ENCODE measurements around the gene EHHADH. TPM values are rescaled to one million over a fixed set of nuclear protein-coding genes. Genes with fewer than 3 reads are reported as not detected.

Gene EHHADH
- total RNA-seq, 1 experiment from 2014 or later = 10.7 TPM

- TF ChIP-seq ELF1 (IDR thresholded peaks at IDR 0.05; ENCODE audit: borderline replicate concordance, low read depth) = no peak
- no peak for TF ChIP-seq CBX3 (IDR thresholded peaks at IDR 0.05; ENCODE audit: low read depth)
- no peak for TF ChIP-seq JUND (IDR thresholded peaks at IDR 0.05)
- TF ChIP-seq ZNF274 (IDR thresholded peaks at IDR 0.05; ENCODE audit: low read depth, low read length) = no peak
- no peak for TF ChIP-seq EZH2 (IDR thresholded peaks at IDR 0.05)
- TF ChIP-seq SIN3A (IDR thresholded peaks at IDR 0.05; ENCODE audit: low read depth) = no peak
Measured at GRCh38 chr3:185172086-185173049, 81.5 kb downstream of the EHHADH start (continued).

GRCh38 chr3:185164428-185165217, 89.2 kb downstream of the EHHADH start:
- Histone ChIP-seq H3K4me1 (ENCODE audit: control insufficient read depth in 1 of 2, insufficient read depth in 2 of 2, low read length in 2 of 2) (no peaks in the 10 kb centered on the region), H3K4me3 (replicated peaks in 1 of 2; ENCODE audit: low read depth in 1 of 2, low read length in 2 of 2) (no peak overlapping the region), H3K9ac (ENCODE audit: low read length) (no peak overlapping the region), H2AFZ (ENCODE audit: low read depth, low read length, poor library complexity, severe bottlenecking) (no peak overlapping the region), H3K36me3 (ENCODE audit: control insufficient read depth in 1 of 2, insufficient read depth in 2 of 2, low read length in 2 of 2) (no peaks in the 10 kb centered on the region), H3K4me2 (ENCODE audit: low read length) (no peak overlapping the region), H3K79me2 (ENCODE audit: insufficient read depth, low read length) (no peaks in the 10 kb centered on the region), H3K9me3 (ENCODE audit: control insufficient read depth in 1 of 2, insufficient read depth in 1 of 2, low read depth in 1 of 2, low read length in 2 of 2) (no peaks in the 10 kb centered on the region), H3K27me3 (ENCODE audit: insufficient read depth, low read length) (no peaks in the 10 kb centered on the region), H3K9me2 (ENCODE audit: insufficient read depth) (no peaks in the 10 kb centered on the region), H4K20me1 (ENCODE audit: insufficient read depth) (no peaks in the 10 kb centered on the region), H3K27ac (ENCODE audit: low read depth, low read length) (no peak overlapping the region)
- BruUV-seq (replicated peaks) = no TSS peak
- ChIA-PET POLR2A (no interaction called here), RAD21 (ENCODE audit: low non-redundant PET in 1 of 2, low total read pairs in 2 of 2, uncharacterized antibody in 2 of 2, unreplicated experiment in 2 of 2) (no interaction called here), CTCF (no interaction called here)
- no peak for DNase-seq (ENCODE audit: low read depth, low spot score)
- ATAC-seq = no peak
- intact Hi-C loops (cut with micrococcal nuclease) = no loop called here
- TF ChIP-seq YY1 (IDR thresholded peaks at IDR 0.05; ENCODE audit: extremely low read depth, insufficient replicate concordance, low read depth, low read length) (no peak), ZFX (IDR thresholded peaks at IDR 0.05) (no peak), SP1 (IDR thresholded peaks at IDR 0.05; ENCODE audit: low read depth) (no peak), REST (IDR thresholded peaks at IDR 0.05; ENCODE audit: low read depth) (no peak), SRF (IDR thresholded peaks at IDR 0.05; ENCODE audit: low read depth) (no peak), JUND (IDR thresholded peaks at IDR 0.05) (no peak), RAD21 (IDR thresholded peaks at IDR 0.05; ENCODE audit: low read depth) (no peak), TCF7L2 (IDR thresholded peaks at IDR 0.05; ENCODE audit: borderline replicate concordance, extremely low read depth, insufficient read depth, insufficient read length) (no peak), SIN3A (IDR thresholded peaks at IDR 0.05; ENCODE audit: low read depth) (no peak), ZBTB33 (IDR thresholded peaks at IDR 0.05; ENCODE audit: extremely low read depth, insufficient replicate concordance, low read length) (no peak), ELF1 (IDR thresholded peaks at IDR 0.05; ENCODE audit: borderline replicate concordance, low read depth) (no peak), EZH2 (IDR thresholded peaks at IDR 0.05) (no peak), POLR2AphosphoS5 (IDR thresholded peaks at IDR 0.05; ENCODE audit: low read depth, low read length) (no peak), EGR1 (IDR thresholded peaks at IDR 0.05; ENCODE audit: low read depth) (no peak), EZH2phosphoT487 (IDR thresholded peaks at IDR 0.05; ENCODE audit: borderline replicate concordance) (no peak), ATF3 (IDR thresholded peaks at IDR 0.05) (no peak)

Data from HCT116 (cell line).